Measurements from ENCODE around the gene VPREB3.
"Not testable (repeated sequence)": the region's sequence is repeated elsewhere in the genome, so short reads cannot be mapped to it uniquely, and the experiment has no call there.

Gene VPREB3

DNA sequence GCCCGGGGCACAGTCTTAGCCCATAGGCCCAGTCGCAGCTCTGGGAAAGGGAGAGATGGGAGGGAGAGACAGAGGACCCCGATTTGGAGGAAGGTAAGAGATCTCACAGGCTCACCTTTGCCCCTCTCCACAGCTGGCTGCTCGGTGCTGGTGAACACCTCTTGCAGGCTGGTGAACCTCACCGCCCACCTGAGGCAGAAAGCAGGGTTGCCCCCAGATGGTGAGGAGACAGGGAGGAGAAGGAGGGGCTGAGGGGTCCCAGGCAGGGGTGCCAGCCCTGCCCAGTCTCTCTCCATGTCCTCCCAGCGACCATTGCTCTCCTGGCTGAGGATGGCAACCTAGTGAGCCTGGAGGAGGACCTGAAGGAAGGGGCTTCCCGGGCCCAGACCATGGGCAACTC is 9.7 kb upstream of the VPREB3 start:
- DNase-seq: no peak

DNA sequence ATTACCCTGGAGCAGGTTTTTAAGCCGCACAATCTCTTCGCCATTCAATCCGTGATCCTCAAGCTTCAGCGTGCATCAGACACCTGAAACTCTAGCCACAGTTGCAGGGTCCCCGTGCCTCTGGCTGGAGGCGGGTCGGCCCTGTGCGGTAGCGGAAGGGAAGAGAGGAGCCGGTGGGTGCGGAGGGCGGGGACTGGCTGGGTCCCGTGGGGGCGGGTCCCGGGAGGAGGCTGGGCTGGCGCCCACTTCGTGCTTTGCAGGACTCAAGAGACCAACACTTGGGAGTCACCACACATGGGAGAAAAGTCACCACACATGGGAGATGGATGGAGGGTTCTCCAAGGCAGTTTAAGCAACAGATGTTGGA is 9.3 kb upstream of the VPREB3 start:
- DNase-seq: no peak

DNA sequence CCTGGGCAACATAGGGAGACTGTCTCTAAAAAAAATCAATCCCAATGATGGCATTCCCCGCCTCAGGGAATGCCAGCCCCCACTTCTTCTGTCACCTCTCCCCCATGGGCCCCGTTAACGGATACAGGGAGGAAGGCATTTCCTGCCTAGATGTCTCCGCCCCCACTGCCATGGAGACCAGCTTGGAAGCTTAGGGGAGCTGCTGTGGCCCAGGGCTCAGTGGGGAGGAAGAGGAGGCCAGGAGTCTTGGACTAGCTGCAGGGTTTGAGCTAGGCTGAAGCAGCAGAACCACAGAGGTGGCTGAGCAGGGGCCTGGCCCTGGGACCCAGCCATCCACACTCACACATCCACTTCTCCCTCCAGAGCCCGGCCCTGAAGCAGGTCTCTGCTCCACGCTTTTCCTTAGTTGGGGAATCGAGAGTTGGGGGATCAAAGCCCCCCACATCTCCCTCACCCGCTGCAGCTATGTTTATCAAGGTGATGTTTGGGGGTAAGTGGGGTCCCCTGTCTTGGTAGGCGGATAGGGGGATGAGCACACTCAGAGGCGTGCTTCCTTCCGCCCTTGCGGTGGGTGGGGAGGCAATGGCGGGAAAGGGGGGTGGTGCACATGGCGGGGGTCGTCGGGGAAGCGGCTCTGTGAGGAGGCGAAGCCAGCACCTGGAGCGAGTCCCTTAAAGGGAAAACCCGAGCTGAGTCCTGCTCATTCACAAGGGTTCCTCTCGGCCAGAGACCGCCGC is 8.8 kb upstream of the VPREB3 start, which contains the start of gene C22orf15:
TSS of gene C22orf15 (plus strand) at position 149 of the 737 bp plus-strand sequence. CDS start at position 466, 317 bp downstream.
- no peak for DNase-seq

GRCh38 chr22:23760056-23760455 is 5.8 kb upstream of the VPREB3 start:
- DNase-seq: no peak

DNA sequence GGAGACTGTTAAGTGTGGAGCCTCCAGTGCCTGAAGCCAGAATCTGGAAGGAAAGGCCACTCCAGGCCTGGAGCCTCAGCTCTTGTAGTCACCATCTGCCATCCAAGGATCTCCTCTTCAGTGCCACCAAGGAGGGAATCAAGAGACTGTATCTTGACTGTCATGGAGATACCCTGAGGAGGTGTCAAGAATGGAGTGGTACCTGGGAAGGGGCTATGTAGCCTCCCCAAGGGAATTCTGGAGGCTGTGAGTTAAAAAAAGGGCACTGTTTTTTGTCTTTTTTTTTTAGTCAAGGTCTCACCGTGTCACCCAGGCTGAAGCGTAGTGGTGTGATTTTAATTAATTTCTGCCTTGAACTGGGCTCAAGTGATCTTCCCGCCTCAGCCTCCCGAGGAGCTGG is 5.3 kb upstream of the VPREB3 start:
- no peak for DNase-seq

- DNase-seq: no peak
Observed at GRCh38 chr22:23756891-23757290, 2.7 kb upstream of the VPREB3 start.

DNA sequence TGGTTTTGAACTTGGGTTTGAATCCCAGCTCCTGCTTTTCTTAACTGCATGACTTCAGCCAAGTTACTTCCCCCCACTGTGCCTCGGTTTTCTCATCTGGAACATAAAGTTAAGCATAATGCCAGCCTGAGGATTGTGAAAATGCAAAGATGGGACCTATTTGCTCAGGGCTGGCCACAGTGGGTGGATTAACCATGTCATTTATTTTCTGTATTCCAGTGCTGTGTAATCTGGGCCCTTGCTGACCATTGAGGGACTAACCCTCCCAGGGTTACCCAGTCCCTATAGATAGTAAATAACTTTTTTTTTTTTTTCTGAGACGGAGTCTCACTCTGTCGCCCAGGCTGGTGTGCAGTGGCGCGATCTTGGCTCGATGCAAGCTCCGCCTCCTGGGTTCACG is 1.5 kb upstream of the VPREB3 start:
- DNase-seq: no peak

GRCh38 chr22:23754980-23755636 is 883 bp upstream of the VPREB3 start:
- no peak for DNase-seq

GRCh38 chr22:23753385-23753784 is 840 bp downstream of the VPREB3 start:
- DNase-seq: no peak

- DNase-seq: no peak
Observed at GRCh38 chr22:23752750-23753149, 1.5 kb downstream of the VPREB3 start.

DNA sequence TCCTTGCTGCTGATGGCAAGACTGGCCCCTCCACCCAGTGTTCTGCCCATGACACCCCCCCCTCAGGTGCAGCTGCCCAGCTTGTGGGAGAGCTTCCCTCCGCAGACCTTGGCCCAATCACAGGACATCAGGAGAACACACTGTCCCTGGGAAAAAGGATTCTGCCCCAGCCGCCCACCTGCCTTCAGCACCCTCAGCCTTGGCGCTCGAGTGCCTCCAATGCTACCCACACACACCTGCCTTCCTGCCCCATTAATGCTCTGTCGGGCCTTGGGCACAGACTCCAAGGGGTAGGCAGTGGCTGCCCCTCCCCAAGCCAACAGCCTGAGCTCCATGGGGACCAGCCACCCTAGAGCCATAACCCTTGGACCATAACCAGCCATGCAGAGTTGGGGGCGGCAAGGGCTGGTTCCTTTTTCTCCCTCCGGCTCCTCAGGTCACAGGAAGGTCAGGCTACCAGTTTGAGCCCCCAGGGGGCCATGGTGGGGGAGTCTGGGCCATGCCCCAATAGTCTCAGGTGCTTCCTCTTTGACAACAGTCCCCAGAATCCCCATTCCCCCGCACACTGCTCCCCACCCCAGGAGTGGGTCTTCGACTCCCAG is 2.0 kb downstream of the VPREB3 start:
- DNase-seq: no peak

- DNase-seq: no peak
Observed at GRCh38 chr22:23751441-23751996, 2.7 kb downstream of the VPREB3 start.

GRCh38 chr22:23750714-23751440 is 3.3 kb downstream of the VPREB3 start, which contains the start of gene ZNF70:
TSS of gene ZNF70 (minus strand) at chr22:23751112. CDS start at chr22:23745140, 5,972 bp downstream.
- DNase-seq: peak; percentile 86

DNA sequence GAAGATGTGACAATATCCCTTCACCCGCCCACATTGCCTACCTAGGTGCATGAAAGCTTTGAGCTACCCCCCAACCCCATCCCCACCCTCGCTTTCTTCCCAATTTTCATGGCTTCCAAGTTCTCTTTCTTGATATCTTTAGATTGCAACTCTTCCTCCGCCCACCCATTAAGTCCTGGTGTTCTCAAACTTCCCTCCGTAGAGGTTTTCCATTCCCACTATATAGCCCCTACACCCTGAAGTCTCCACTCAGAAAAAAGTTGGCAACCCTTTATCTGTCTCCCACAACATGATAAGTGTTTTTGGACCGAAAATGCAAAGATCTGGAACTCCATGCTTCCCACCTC is 3.9 kb downstream of the VPREB3 start:
- no peak for DNase-seq

DNA sequence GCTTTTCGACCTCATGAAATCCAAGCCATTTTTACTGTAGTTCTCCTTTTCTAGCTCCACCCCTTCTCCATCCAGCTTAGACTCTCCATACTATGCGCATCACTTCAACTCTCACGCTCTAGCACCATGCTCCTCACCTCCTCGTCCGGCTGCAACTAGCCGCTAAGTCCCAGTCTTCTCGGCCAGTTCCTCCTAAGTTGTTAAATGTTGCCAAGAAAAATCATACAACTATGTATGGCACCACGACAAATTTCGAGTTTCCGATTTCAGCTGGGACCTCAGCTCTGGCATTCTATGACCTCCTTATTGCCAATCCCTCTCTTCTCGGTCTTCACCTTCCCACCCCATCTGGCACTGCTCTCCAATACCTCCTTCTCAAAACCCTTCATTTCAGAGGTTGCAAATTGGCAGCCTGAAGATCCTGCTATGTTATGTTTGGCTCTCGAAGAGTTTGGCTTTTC is 4.4 kb downstream of the VPREB3 start:
- no peak for DNase-seq

GRCh38 chr22:23745791-23746190 is 8.4 kb downstream of the VPREB3 start:
- no peak for DNase-seq

- DNase-seq: no peak
Observed at GRCh38 chr22:23744485-23744884, 9.7 kb downstream of the VPREB3 start.

GRCh38 chr22:23744001-23744400 is 10.2 kb downstream of the VPREB3 start:
- DNase-seq: no peak

DNA sequence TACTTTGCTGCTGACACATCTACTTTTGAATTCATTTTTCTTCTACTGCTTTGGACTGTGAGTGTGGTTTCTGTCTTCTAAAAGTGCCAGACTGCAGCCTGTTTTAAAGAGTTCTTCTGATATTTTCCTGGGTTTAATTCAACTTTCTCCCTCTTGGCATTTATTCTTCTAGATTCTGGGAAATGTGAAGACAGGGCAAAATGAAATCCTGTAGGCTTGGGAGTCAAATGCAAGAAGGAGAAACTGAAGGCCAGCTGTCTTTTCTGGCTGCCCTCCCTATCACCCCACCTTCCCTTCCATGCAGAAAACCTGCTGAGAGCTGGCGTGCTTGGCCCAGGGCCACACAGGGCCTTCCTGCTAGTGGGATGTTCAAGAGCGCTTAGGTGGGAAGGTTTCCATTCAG is 10.9 kb downstream of the VPREB3 start:
- DNase-seq: no peak

- no peak for DNase-seq
Observed at GRCh38 chr22:23742505-23743264, 11.5 kb downstream of the VPREB3 start.

- DNase-seq: no peak
Observed at GRCh38 chr22:23737696-23738095, 16.5 kb downstream of the VPREB3 start.

DNA sequence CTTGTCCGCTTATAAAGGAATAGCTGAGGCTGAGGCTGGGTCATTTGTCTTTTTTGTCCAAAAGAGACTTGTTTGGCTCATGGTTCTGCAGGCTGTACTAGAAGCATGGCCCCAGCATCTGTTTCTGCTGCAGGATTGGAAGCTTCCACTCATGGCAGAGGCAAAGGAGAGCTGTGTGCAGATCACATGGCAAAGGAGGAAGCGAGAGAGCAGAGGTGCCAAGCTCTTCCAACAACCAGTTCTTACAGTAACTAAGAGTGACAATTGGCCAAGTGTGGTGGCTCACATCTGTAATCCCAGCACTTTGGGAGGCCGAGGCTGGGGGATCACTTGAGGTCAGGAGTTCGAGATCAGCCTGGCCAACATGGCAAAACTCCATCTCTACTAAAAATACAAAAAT is 26.1 kb downstream of the VPREB3 start:
- not testable (repeated sequence) for DNase-seq
